IPS-20b (cell line): Measurements from ENCODE around the gene ALPK1.

Experiments
- H3K27ac ChIP-seq: one replicate; pipeline ENCODE4 v1.5.1; 2013; ENCODE audit warnings: low read length
- H3K27me3 ChIP-seq: 2 replicates; pipeline ENCODE4 v1.6.1; 2013; ENCODE audit warnings: mild to moderate bottlenecking, low read length, inconsistent platforms; ENCODE audit not compliant: insufficient read depth
- H3K36me3 ChIP-seq: 2 replicates; pipeline ENCODE4 v1.6.1; 2013; ENCODE audit warnings: low read depth, mild to moderate bottlenecking, inconsistent platforms, low read length, moderate library complexity; ENCODE audit not compliant: insufficient read depth
- H3K4me1 ChIP-seq: 2 replicates; pipeline ENCODE4 v1.6.1; 2013; ENCODE audit warnings: mild to moderate bottlenecking, control low read depth, inconsistent platforms, low read length, moderate library complexity; ENCODE audit not compliant: insufficient read depth
- H3K4me3 ChIP-seq: 2 replicates; pipeline ENCODE4 v1.5.1; 2013; ENCODE audit warnings: mild to moderate bottlenecking, low read length, inconsistent platforms
- H3K9ac ChIP-seq: 2 replicates; pipeline ENCODE4 v1.6.1; 2013; ENCODE audit warnings: low read depth, mild to moderate bottlenecking, inconsistent platforms, low read length, moderate library complexity
- H3K9me3 ChIP-seq: 2 replicates; pipeline ENCODE4 v1.6.1; 2013; ENCODE audit warnings: mild to moderate bottlenecking, low read depth, low read length, inconsistent platforms; ENCODE audit not compliant: insufficient read depth

The ALPK1 gene

DNA sequence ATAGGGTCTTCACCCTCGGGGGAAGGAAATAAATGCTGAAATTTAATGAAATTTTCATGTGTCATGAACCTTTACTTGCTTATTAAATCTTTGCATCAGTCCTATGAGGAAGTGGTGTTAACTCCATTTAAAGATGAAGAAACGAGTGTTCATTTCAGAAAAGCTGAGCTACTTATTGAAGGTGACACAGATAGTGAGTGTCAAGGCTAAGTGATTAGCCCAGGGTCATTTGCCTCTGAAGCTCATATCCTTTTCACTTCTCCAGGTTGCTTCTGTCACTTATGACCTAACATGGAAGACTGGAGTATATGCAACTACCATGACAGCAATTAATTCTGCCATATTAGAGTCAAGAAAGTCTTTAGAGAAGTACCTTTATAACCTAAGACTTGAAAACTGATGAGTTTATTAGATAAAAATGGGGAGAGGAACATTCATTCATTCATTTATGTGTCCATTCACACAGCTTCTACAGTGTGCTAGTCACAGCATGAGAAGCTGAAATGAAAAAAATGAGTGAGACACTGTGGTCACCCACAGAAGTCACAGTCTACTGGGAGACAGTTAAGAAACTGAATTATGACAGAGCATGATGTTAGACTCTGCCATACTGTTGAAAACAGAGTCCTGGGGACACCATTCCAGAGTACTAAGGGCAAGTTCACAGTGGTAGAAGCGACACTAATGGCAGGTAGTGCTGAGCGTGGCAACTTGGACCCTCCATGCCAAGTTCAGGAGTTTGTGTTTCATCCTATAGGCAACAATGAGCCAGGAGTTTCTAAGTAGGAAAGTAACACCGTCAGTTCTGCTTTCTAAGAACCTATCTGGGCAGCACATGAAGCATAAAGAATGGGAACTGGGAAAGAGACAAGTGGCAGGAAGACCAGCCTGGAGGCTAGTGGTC, 21.3 kb downstream of the ALPK1 start:
- Histone ChIP-seq H3K27ac (no peak overlapping the region), H3K9me3 (no peaks in the 10 kb centered on the region), H3K9ac (no peak overlapping the region), H3K36me3 (no peaks in the 10 kb centered on the region), H3K27me3 (no peaks in the 10 kb centered on the region), H3K4me3 (no peak overlapping the region), H3K4me1 (no peaks in the 10 kb centered on the region)

DNA sequence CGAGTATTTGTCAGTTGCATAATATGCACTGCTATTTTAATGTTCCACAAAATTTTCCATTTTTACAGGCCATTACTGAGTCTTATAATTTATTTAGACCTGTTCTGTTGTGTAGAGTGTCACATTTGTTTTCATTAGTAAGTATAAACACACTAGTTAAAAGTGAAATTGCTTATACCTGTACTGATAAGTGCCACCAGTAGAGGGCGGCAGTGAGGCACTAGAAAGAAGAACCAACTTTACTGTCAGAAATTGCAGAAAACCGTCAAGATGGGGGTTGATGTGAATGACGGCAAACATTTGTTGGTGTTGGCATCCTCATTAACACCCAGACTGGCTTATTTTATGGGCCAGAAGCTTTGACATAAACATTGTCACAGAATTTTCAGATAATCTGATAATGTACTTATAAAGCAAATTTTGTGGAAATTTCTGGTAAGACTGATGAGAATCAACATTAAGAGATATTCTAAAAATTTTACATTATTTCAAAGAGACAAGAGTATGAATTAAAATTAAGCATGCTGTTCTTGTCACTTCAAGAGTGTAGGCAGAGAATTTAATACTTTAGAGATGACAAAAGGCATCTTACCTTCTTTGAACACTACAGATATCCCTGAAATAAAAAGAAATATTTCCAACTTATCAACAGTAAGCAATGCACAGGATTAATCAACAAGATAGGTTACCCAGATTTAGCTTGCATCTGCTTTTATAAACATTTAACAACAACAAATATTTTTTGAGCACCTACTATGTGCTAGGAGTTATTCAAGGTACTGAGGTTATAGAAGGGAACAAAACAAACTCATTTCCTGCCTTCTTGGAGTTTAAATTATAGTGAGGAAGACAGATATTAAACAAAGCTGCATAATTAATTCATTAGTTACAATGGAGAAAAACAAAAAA, 24.9 kb downstream of the ALPK1 start:
- no peak overlapping the region for H3K4me3 ChIP-seq
- no peaks in the 10 kb centered on the region for H3K9me3 ChIP-seq
- no peak overlapping the region for H3K27ac ChIP-seq
- no peaks in the 10 kb centered on the region for H3K4me1 ChIP-seq
- no peak overlapping the region for H3K9ac ChIP-seq
- no peaks in the 10 kb centered on the region for H3K36me3 ChIP-seq
- peaks cover 8% of the 10 kb centered on the region; the same call in 1 of the 2 replicates for H3K27me3 ChIP-seq

DNA sequence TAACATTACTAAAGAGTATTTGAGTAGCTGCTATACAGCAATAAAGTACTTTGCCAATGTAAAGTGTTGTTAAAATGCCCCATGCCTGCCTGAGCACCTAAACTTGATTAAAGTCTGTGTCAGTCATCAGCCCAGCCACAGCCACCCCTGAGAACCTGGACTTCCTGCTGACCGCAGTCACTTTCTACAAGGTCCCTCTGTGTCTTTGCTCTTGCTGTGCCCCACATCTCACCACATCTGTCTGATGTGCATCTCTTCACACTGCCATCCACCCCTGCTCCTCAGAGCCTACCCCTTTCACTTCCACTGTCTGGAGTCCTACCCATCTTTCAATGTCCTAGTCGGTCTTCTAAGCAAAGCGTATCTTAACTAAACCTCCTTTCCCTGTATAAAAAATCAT, 25.7 kb downstream of the ALPK1 start:
- Histone ChIP-seq H3K4me1 (no peaks in the 10 kb centered on the region), H3K4me3 (no peak overlapping the region), H3K9me3 (no peaks in the 10 kb centered on the region), H3K9ac (no peak overlapping the region), H3K36me3 (no peaks in the 10 kb centered on the region), H3K27ac (no peak overlapping the region), H3K27me3 (peaks cover 8% of the 10 kb centered on the region)

DNA sequence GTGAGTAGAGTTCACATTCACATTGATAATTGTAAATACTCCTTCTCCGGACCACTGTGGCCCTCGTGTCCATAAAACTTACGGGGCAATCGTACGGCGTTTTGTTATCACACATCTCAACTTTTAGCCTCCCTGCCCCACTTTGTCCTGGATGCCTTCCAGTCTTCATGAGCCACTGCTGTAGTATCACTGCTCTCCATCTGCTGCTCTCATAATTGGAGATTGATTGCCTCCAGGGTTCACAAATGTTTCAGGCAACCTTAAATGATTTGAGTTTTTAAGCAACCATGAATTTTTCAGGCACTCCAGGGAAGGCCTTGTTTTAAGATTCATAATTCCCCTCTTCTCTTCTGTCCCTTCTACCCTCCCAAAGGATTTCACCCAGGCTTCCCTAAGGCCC, 28.4 kb downstream of the ALPK1 start:
- no peaks in the 10 kb centered on the region for H3K36me3 ChIP-seq
- no peak overlapping the region for H3K4me3 ChIP-seq

DNA sequence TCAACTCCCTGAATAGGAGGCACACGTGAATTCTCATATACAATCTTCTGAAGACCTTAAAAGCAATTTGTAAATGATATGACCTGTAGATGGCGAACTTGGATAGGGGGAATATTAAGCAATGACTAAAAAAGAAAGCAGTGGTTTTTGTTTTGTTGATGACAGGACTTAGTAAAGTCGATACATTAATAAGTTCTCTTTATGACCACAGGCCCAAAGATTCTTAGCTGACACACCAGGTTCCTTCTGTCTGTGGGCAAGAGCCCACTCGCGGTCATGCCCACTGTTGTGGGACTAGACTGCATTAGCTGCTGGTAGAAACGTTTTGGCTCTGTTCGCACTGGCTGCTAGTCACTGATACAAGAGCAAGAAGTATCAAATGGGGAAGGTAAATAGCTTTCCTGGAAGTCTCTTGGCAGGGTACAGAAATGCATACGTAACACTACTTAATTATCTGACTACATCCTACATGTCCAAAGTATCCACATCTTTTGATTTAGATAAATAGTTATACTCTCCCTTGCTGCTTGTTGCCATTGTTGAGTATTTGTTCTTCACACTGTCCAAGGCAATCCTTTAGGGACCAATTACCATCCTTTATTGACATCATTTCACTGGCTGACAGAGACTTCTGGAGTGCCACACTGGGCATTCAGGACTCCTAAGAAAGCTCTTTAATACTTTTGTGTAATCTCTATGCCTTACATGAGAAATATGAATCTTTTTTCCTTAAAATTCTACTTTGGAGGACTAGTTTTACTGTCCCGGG, 31.0 kb downstream of the ALPK1 start:
- Histone ChIP-seq H3K9ac (no peak overlapping the region), H3K27ac (no peak overlapping the region), H3K36me3 (no peaks in the 10 kb centered on the region), H3K27me3 (peaks cover 51% of the 10 kb centered on the region), H3K4me3 (no peak overlapping the region), H3K9me3 (no peaks in the 10 kb centered on the region), H3K4me1 (no peaks in the 10 kb centered on the region)

More for the DNA sequence above, 28.4 kb downstream of the ALPK1 start:
- Histone ChIP-seq H3K9ac (no peak overlapping the region), H3K27me3 (peaks cover 34% of the 10 kb centered on the region), H3K9me3 (no peaks in the 10 kb centered on the region), H3K4me1 (no peaks in the 10 kb centered on the region), H3K27ac (no peak overlapping the region)

DNA sequence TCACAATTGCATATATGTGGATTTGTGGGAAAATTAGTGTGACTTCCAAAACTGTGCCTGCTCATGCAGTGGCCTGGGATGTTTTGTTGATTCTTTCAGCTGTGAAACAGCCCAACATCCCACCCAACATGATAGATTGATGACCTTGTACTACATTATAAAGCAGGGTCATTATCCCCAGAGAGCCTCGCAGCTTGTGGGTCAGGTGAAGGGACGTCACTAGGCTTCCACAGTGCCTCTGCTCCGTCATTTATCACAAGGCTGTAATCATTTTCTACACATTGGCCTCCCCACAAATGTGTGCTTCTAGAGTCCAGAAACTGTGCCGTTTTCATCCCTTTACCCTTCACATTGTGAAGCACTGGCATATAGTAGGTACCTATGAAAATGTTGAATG, 31.6 kb downstream of the ALPK1 start:
- Histone ChIP-seq H3K4me3 (no peak overlapping the region), H3K9me3 (no peaks in the 10 kb centered on the region), H3K27ac (no peak overlapping the region), H3K4me1 (no peaks in the 10 kb centered on the region), H3K36me3 (no peaks in the 10 kb centered on the region), H3K9ac (no peak overlapping the region), H3K27me3 (peaks cover 51% of the 10 kb centered on the region)

DNA sequence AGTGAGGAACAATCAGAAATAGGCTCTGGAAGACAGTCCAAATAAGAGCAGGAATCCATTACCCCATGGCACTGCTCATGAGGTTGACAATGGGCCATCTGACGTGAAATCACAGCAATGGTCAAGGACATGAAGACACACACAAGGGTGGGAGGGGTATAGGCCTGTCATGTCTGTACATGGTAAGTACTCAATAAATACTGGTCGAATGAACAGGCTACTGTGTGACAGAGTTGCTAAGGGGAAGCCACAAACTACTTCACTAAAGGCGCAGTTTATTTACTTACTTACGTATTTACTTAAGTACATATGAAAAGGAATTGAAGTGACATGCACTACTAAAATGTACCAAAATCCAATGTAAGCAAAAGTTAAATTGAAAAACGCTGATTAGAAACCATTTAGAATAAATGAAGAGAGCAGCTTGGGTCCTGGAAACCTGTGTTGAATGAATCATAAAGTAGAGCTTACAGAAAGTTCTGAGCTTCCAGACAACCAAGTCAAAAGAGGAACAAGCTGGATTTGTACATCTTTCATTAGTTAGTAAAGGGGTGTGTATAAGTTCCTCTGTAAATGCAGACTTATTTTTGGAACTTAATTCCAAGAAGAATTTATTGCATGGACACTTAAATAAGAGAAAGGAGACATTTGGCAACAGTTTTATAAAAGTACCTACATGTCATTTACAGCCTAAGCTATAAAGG, 32.7 kb downstream of the ALPK1 start:
- Histone ChIP-seq H3K4me3 (no peak overlapping the region), H3K9me3 (no peaks in the 10 kb centered on the region)

DNA sequence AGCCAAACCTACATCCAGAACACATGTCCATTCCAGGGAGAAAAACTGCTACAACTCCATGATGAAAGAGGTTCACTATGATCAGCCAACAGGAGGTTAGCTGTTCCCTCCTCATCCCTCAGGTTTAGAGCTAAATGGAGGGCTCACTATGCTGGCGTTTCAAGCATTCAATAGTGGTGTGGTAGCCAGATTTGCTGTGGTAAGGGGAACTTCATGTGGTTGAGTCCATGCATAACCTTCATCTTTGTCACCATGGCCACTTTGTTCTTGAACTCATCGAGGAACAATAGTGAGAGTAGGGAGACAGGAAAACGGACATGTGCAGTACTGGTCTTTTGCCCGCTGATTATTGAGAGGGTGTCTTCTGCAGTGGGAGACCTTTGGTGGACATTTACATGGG, 33.8 kb downstream of the ALPK1 start:
- Histone ChIP-seq H3K27me3 (peaks cover 51% of the 10 kb centered on the region), H3K36me3 (no peaks in the 10 kb centered on the region), H3K27ac (no peak overlapping the region), H3K9ac (no peak overlapping the region), H3K9me3 (no peaks in the 10 kb centered on the region), H3K4me1 (no peaks in the 10 kb centered on the region), H3K4me3 (no peak overlapping the region)

More for the DNA sequence above, 32.7 kb downstream of the ALPK1 start:
- Histone ChIP-seq H3K4me1 (no peaks in the 10 kb centered on the region), H3K27ac (no peak overlapping the region), H3K27me3 (peaks cover 51% of the 10 kb centered on the region), H3K36me3 (no peaks in the 10 kb centered on the region), H3K9ac (no peak overlapping the region)

DNA sequence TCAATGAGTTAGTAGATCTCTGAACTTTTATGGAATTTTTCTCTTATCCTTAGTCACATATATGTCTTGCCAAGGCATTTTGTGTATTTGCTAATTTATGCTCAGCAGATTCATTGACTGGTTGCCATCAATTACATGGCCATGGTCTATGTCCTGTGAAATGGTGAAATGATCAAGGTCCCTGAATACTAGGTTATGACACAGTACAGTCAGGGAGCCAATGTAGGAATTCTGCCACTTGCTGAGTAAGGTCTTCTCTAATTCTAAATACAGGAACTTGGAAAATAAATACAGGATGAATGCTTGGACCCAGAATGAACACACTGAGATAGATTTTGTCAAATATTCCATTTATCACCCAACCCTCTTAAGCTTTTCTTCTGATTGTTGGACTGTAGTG, 35.2 kb downstream of the ALPK1 start:
- H3K36me3 ChIP-seq = no peaks in the 10 kb centered on the region
- no peak overlapping the region for H3K4me3 ChIP-seq

DNA sequence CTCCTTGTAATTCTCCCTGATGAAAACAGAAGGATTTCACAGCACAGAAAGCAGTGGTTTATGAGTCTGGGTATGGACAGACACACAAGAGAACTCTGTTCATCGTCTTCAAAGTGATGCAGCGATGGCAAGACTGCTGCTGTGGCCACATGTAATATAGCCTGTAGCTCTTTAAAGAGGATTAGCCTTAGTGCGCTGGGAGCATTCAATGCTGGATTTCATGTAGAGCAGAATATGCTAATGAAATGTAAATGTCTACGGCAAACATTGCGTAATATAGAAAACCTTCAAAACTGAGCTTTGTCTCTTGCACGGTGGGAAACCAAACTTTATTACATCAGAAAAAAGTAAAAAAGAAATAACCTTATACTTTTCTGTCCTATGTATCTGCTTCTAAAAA, 42.9 kb downstream of the ALPK1 start:
- H3K27me3 ChIP-seq = peaks cover 44% of the 10 kb centered on the region
- no peak overlapping the region for H3K9ac ChIP-seq
- no peaks in the 10 kb centered on the region for H3K36me3 ChIP-seq
- no peak overlapping the region for H3K27ac ChIP-seq
- no peaks in the 10 kb centered on the region for H3K9me3 ChIP-seq
- H3K4me1 ChIP-seq = peaks cover 31% of the 10 kb centered on the region
- H3K4me3 ChIP-seq = peak overlapping the region; percentile 34; the same call in 1 of the 2 replicates

More for the DNA sequence above, 35.2 kb downstream of the ALPK1 start:
- Histone ChIP-seq H3K27ac (no peak overlapping the region), H3K4me1 (no peaks in the 10 kb centered on the region), H3K27me3 (peaks cover 43% of the 10 kb centered on the region), H3K9ac (no peak overlapping the region), H3K9me3 (no peaks in the 10 kb centered on the region)

DNA sequence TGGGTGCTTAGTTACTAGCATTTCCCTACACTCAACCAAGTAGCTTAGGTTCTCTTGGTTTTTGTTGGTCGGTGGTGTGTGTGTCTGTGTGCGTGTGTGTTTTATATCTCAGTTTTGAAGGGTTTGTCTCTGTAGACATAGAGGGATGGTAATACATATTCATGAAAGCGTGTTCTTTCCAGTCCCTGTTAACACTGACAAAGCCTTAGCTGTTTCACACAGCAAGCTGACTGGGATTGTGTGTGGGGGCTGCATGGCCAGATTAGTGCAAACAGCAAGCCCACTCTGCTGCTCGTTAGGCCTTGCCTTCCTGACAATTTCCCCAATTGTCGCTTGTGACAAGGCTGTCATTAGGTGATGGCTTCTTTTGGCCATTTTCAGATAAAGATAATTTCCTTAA, 43.9 kb downstream of the ALPK1 start:
- Histone ChIP-seq H3K27me3 (peaks cover 44% of the 10 kb centered on the region), H3K4me3 (no peak overlapping the region), H3K9me3 (no peaks in the 10 kb centered on the region), H3K9ac (no peak overlapping the region), H3K4me1 (peaks cover 31% of the 10 kb centered on the region), H3K36me3 (no peaks in the 10 kb centered on the region), H3K27ac (no peak overlapping the region)
